Endothelial cell (in vitro differentiated cells): ENCODE measurements around the gene U2AF1L4. TPM values are rescaled to one million over a fixed set of nuclear protein-coding genes. Genes with fewer than 3 reads are reported as not detected.

Source experiments
- DNase-seq: peaks from one replicate; pipeline ENCODE4 v3.0.0; 2021; ENCODE audit warnings: low spot score
- H3K27ac Mint-ChIP-seq: one replicate; pipeline ENCODE4 v1.8.0; 2021; ENCODE audit warnings: mixed read lengths, inconsistent platforms; ENCODE audit not compliant: unreplicated experiment
- H3K27me3 Mint-ChIP-seq: one replicate; pipeline ENCODE4 v1.8.0; 2021; ENCODE audit warnings: mild to moderate bottlenecking, moderate library complexity, mixed read lengths, inconsistent platforms; ENCODE audit not compliant: unreplicated experiment
- H3K36me3 Mint-ChIP-seq: one replicate; pipeline ENCODE4 v1.8.0; 2021; ENCODE audit warnings: mild to moderate bottlenecking, low read depth, mixed read lengths, inconsistent platforms; ENCODE audit not compliant: unreplicated experiment
- H3K4me1 Mint-ChIP-seq: one replicate; pipeline ENCODE4 v1.8.0; 2021; ENCODE audit warnings: mild to moderate bottlenecking, mixed read lengths, inconsistent platforms; ENCODE audit not compliant: unreplicated experiment
- H3K4me3 Mint-ChIP-seq: one replicate; pipeline ENCODE4 v1.8.0; 2021; ENCODE audit warnings: mild to moderate bottlenecking, mixed read lengths, inconsistent platforms; ENCODE audit not compliant: unreplicated experiment
- H3K9me3 Mint-ChIP-seq: one replicate; pipeline ENCODE4 v1.8.0; 2021; ENCODE audit warnings: mixed read lengths, inconsistent platforms; ENCODE audit not compliant: unreplicated experiment
- CTCF ChIP-seq: fragments of 200-600 bp; sonication (generic); IDR thresholded peaks from one replicate; pipeline ENCODE4 v1.5.0; 2021; ENCODE audit warnings: antibody characterized with exemption; ENCODE audit not compliant: unreplicated experiment
- total RNA-seq: library from RNA; stranded (reverse); fragmentation: NEBNext Ultra II Directional; extraction: Animal tissue kit (Norgen Biotek cat#: 25700); gene quantifications from one replicate; pipeline ENCODE4 v1.2.1, GENCODE V29; 2021; ENCODE audit not compliant: unreplicated experiment

Gene U2AF1L4
- total RNA-seq, 1 donor from 2014 or later = 12.0 TPM

GRCh38 chr19:35740423-35741202 lies 4.6 kb downstream of the U2AF1L4 start:
- peak; percentile 96 for DNase-seq
- Mint-ChIP-seq H3K27me3 (peaks cover 22% of the 10 kb centered on the region), H3K36me3 (peaks cover 18% of the 10 kb centered on the region), H3K4me3 (peak overlapping the region; percentile 86), H3K9me3 (no peaks in the 10 kb centered on the region), H3K4me1 (peaks cover 21% of the 10 kb centered on the region), H3K27ac (peak overlapping the region; percentile 48)
- TF ChIP-seq CTCF = no peak

- H3K4me3 Mint-ChIP-seq = peak overlapping the region; percentile 86
- H3K36me3 Mint-ChIP-seq = peaks cover 22% of the 10 kb centered on the region
- no peak overlapping the region for H3K27ac Mint-ChIP-seq
- DNase-seq = no peak
- TF ChIP-seq CTCF = no peak
- peaks cover 24% of the 10 kb centered on the region for H3K27me3 Mint-ChIP-seq
- peaks cover 19% of the 10 kb centered on the region for H3K4me1 Mint-ChIP-seq
- no peaks in the 10 kb centered on the region for H3K9me3 Mint-ChIP-seq
These were observed 5.2 kb downstream of the U2AF1L4 start for GRCh38 chr19:35740108-35740422.

GRCh38 chr19:35739275-35740107 lies 5.7 kb downstream of the U2AF1L4 start:
- H3K9me3 Mint-ChIP-seq = no peaks in the 10 kb centered on the region
- H3K27me3 Mint-ChIP-seq = peaks cover 24% of the 10 kb centered on the region
- no peak for DNase-seq
- no peak overlapping the region for H3K27ac Mint-ChIP-seq
- TF ChIP-seq CTCF = no peak
- H3K36me3 Mint-ChIP-seq = peaks cover 27% of the 10 kb centered on the region
- H3K4me3 Mint-ChIP-seq = peak overlapping the region; percentile 56
- H3K4me1 Mint-ChIP-seq = peaks cover 17% of the 10 kb centered on the region

- Mint-ChIP-seq H3K27me3 (peaks cover 30% of the 10 kb centered on the region), H3K9me3 (no peaks in the 10 kb centered on the region), H3K36me3 (peaks cover 33% of the 10 kb centered on the region), H3K4me3 (no peak overlapping the region), H3K4me1 (peaks cover 12% of the 10 kb centered on the region), H3K27ac (no peak overlapping the region)
- no peak for TF ChIP-seq CTCF
- no peak for DNase-seq
These were observed 6.4 kb downstream of the U2AF1L4 start for GRCh38 chr19:35738887-35739229.
